RWPE1 (cell line): ENCODE measurements around the gene HCN3.
"Not testable (repeated sequence)": the region's sequence is repeated elsewhere in the genome, so short reads cannot be mapped to it uniquely, and the experiment has no call there.

Experiments used
- CTCF ChIA-PET: fragments of 350-600 bp; sonication (Branson Sonifier 250); formaldehyde crosslinking; extraction: SDS; loops from one replicate; lab custom pipeline; 2021; lab: Yijun Ruan, JAX
- POLR2A ChIA-PET: fragments of 400-600 bp; formaldehyde crosslinking; extraction: SDS; loops from one replicate; lab custom pipeline; 2020; ENCODE audit warnings: antibody characterized with exemption; ENCODE audit not compliant: low non-redundant PET; lab: Yijun Ruan, JAX
- DNase-seq: peaks from one replicate; pipeline ENCODE4 v3.0.0; 2012; ENCODE audit warnings: low spot score
- H3K27ac ChIP-seq: fragments of 450-650 bp; 2 replicates; pipeline ENCODE4 v1.5.1; 2017
- CTCF ChIP-seq: fragments of 450-650 bp; conservative IDR thresholded peaks from 2 replicates; pipeline ENCODE4 v1.5.1; 2017; ENCODE audit warnings: low read depth, mild to moderate bottlenecking

Gene HCN3

GRCh38 chr1:155241841-155242264, 35.4 kb upstream of the HCN3 start:
- ChIA-PET CTCF (interaction anchor here (2.6 kb wide), 1 partner anchor 9 kb away, joined by 10 read pairs; no protein-coding TSS in a partner anchor), POLR2A (interaction anchor here (0.5 kb wide), 1 partner anchor 33 kb away, joined by 6 read pairs; no protein-coding TSS in a partner anchor)
- DNase-seq, result no peak
- TF ChIP-seq CTCF, result no peak
- H3K27ac ChIP-seq, result peak overlapping the region; percentile 63

GRCh38 chr1:155242805-155243358, 34.4 kb upstream of the HCN3 start:
- TF ChIP-seq CTCF, result no peak
- H3K27ac ChIP-seq, result peak overlapping the region; percentile 97
- ChIA-PET POLR2A (no interaction called here), CTCF (interaction anchor here (0.9 to 1.6 kb wide), 3 partner anchors 36 to 70 kb away, joined by 3 to 4 read pairs (median 3); partner anchors contain the start of gene KRTCAP2)
- DNase-seq, result no peak

- peak overlapping the region; percentile 97 for H3K27ac ChIP-seq
- TF ChIP-seq CTCF, result no peak
- ChIA-PET POLR2A (interaction anchor here (0.6 to 1.1 kb wide), 4 partner anchors 18 to 315 kb away, joined by 3 to 4 read pairs (median 3); partner anchors contain the start of gene CLK2), CTCF (no interaction called here)
- DNase-seq, result peak; percentile 98
Observed at GRCh38 chr1:155244368-155245162, 32.7 kb upstream of the HCN3 start.

GRCh38 chr1:155245163-155245524, 32.1 kb upstream of the HCN3 start:
- no peak for DNase-seq
- POLR2A ChIA-PET, result interaction anchor here (0.6 to 0.7 kb wide), 2 partner anchors 29 to 94 kb away, joined by 3 read pairs; partner anchors contain the start of gene CLK2
- TF ChIP-seq CTCF, result no peak
- CTCF ChIA-PET, result interaction anchor here (0.9 kb wide), 1 partner anchor 48 kb away, joined by 3 read pairs; no protein-coding TSS in a partner anchor
- peak overlapping the region; percentile 97 for H3K27ac ChIP-seq

GRCh38 chr1:155246796-155247195, 30.5 kb upstream of the HCN3 start:
- CTCF ChIA-PET, DNase-seq, POLR2A ChIA-PET: not testable (repeated sequence)
- peak overlapping the region; percentile 63; the same call in 1 of the 2 replicates for H3K27ac ChIP-seq

- POLR2A ChIA-PET, result interaction anchor here (0.6 kb wide), 1 partner anchor 10 kb away, joined by 3 read pairs; no protein-coding TSS in a partner anchor
- peak overlapping the region; percentile 63 for H3K27ac ChIP-seq
- CTCF ChIA-PET, result interaction anchor here (0.8 kb wide), 1 partner anchor 54 kb away, joined by 3 read pairs; no protein-coding TSS in a partner anchor
- no peak for DNase-seq
- TF ChIP-seq CTCF, result no peak
Observed at GRCh38 chr1:155247667-155248553, 29.4 kb upstream of the HCN3 start.
